ENCODE results near the gene LRMDA. TPM values are rescaled to one million over a fixed set of nuclear protein-coding genes. Genes with fewer than 3 reads are reported as not detected.

Gene LRMDA
- total RNA-seq, 3 donors from 2014 or later = 8.3 to 17.1 (median 11.1) TPM

DNA sequence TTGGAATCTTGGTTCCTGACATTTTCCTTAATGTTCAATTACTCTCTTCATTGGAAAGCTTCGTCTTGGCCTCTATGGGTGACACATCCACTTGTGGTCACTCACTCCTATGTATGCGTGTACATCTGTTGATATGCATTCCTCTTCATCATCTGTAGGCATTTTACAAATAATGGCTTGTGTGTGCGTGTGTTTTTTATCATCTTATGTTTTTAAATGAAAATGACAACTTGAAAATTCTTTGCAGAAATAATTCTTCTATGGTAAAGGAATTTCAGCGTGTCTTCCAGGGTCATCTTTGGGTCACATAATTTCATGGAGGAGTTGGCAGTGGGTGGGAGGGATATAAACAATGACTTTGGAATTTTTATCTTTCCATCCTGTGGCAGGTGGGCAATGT is 925.1 kb downstream of the LRMDA start:
- no peaks in the 10 kb centered on the region for H3K36me3 ChIP-seq
- H3K9me3 ChIP-seq = no peaks in the 10 kb centered on the region
- intact Hi-C loops (cut with DNase I; ENCODE audit: low total_unique reads) = no loop called here
- H3K4me1 ChIP-seq = no peaks in the 10 kb centered on the region
- no peaks in the 10 kb centered on the region for H3K27me3 ChIP-seq
- H3K27ac ChIP-seq = no peak overlapping the region
- no peak overlapping the region for H3K4me3 ChIP-seq
- no peak for DNase-seq (ENCODE audit: low spot score in 2 of 2)
- TF ChIP-seq POLR2A (IDR thresholded peaks at IDR 0.05) = no peak
- no peak for TF ChIP-seq CTCF (IDR thresholded peaks at IDR 0.05)
- no peak for TF ChIP-seq POLR2AphosphoS5 (IDR thresholded peaks at IDR 0.05)

GRCh38 chr10:76357726-76358415 is 926.4 kb downstream of the LRMDA start:
- TF ChIP-seq POLR2AphosphoS5 (IDR thresholded peaks at IDR 0.05) (no peak), CTCF (IDR thresholded peaks at IDR 0.05) (no peak), POLR2A (IDR thresholded peaks at IDR 0.05) (no peak)
- H3K27me3 ChIP-seq = no peaks in the 10 kb centered on the region
- no peak for DNase-seq (ENCODE audit: low spot score in 2 of 2)
- no peaks in the 10 kb centered on the region for H3K4me1 ChIP-seq
- no peak overlapping the region for H3K27ac ChIP-seq
- H3K36me3 ChIP-seq = no peaks in the 10 kb centered on the region
- intact Hi-C loops (cut with DNase I; ENCODE audit: low total_unique reads) = no loop called here
- H3K9me3 ChIP-seq = no peaks in the 10 kb centered on the region
- no peak overlapping the region for H3K4me3 ChIP-seq

DNA sequence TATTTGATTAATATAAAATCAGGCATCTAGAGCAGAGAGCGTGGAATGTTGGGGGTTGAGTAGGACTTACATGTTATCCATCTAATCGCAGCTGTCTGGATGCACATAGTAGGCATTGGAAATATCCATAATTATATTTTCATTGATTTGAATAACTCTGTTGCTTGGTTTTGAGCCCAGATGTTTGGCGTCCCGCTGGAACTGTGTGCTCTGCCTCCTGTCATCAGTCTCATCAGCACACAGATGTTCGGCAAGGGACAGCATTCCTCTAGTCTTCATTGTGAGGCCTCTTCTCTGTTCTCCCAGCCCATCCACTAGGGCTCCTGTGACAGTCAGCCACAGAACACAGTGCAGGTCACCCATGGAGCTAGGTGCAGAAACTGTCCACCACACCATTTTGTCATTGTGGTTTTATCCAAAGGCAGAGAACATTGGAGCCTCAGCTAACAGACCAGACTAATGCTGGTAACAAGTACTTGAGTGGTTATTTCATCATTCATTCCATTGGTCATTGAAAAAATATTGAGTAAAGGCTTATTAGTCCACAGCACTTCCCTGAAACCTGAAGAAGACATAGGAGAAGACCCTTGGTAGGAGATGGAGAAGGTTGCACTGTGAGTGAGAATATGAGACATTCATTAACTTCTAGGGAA is 927.4 kb downstream of the LRMDA start:
- Histone ChIP-seq H3K27me3 (no peaks in the 10 kb centered on the region), H3K4me1 (no peaks in the 10 kb centered on the region), H3K36me3 (no peaks in the 10 kb centered on the region), H3K9me3 (no peaks in the 10 kb centered on the region), H3K27ac (no peak overlapping the region), H3K4me3 (no peak overlapping the region)
- TF ChIP-seq CTCF (IDR thresholded peaks at IDR 0.05) = no peak
- no peak for TF ChIP-seq POLR2A (IDR thresholded peaks at IDR 0.05)
- no peak for TF ChIP-seq POLR2AphosphoS5 (IDR thresholded peaks at IDR 0.05)
- intact Hi-C loops (cut with DNase I; ENCODE audit: low total_unique reads) = no loop called here
- DNase-seq (ENCODE audit: low spot score in 2 of 2) = no peak

DNA sequence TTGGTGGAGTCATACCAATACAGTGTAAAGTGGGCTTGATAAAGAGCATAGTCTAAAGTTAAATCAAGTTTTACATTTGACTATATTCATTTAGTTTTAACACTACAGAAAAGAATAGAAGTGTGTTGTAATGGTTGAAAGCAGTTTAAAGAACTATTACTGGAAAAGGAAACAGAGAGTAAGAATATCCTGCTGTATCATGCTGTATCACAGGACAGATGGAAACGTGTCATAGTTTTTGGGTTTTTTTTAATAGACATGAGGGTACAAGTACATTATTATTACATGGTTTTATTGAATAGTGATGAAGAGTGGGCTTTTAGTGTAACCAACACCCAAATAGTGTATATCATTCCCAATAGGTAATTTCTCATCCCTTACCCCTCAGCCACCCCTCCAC is 944.3 kb downstream of the LRMDA start:
- no peak for TF ChIP-seq CTCF (IDR thresholded peaks at IDR 0.05)
- TF ChIP-seq POLR2A (IDR thresholded peaks at IDR 0.05) = no peak
- TF ChIP-seq POLR2AphosphoS5 (IDR thresholded peaks at IDR 0.05) = no peak
- Histone ChIP-seq H3K4me3 (no peak overlapping the region), H3K27ac (no peak overlapping the region), H3K27me3 (no peaks in the 10 kb centered on the region), H3K36me3 (no peaks in the 10 kb centered on the region), H3K9me3 (no peaks in the 10 kb centered on the region), H3K4me1 (no peaks in the 10 kb centered on the region)
- intact Hi-C loops (cut with DNase I; ENCODE audit: low total_unique reads) = no loop called here
- no peak for DNase-seq (ENCODE audit: low spot score in 2 of 2)

GRCh38 chr10:76382381-76382851 is 951.0 kb downstream of the LRMDA start:
- Histone ChIP-seq H3K4me3 (no peak overlapping the region), H3K4me1 (no peaks in the 10 kb centered on the region), H3K27me3 (no peaks in the 10 kb centered on the region), H3K27ac (no peak overlapping the region), H3K9me3 (no peaks in the 10 kb centered on the region), H3K36me3 (no peaks in the 10 kb centered on the region)
- DNase-seq (ENCODE audit: low spot score in 2 of 2) = no peak
- intact Hi-C loops (cut with DNase I; ENCODE audit: low total_unique reads) = no loop called here
- TF ChIP-seq POLR2AphosphoS5 (IDR thresholded peaks at IDR 0.05) = no peak
- no peak for TF ChIP-seq POLR2A (IDR thresholded peaks at IDR 0.05)
- no peak for TF ChIP-seq CTCF (IDR thresholded peaks at IDR 0.05)
